OCI-LY1 (cell line): Measurements from ENCODE around the gene RAD51B.

Experiments used
- CTCF ChIP-seq: fragments of 200-600 bp; sonication (generic), shearing (Covaris generic); IDR thresholded peaks from 2 replicates; pipeline ENCODE4 v1.5.1; 2017; ENCODE audit warnings: mild to moderate bottlenecking, antibody characterized with exemption, low read length, moderate library complexity, mixed read lengths
- EZH2 ChIP-seq: fragments of 200-600 bp; sonication (generic), shearing (Covaris generic); IDR thresholded peaks from 2 replicates; pipeline ENCODE4 v1.8.0; 2017; ENCODE audit warnings: borderline replicate concordance, mixed run types, mild to moderate bottlenecking, antibody characterized with exemption, low read length, moderate library complexity, mixed read lengths

GRCh38 chr14:68730348-68730747, 910.8 kb downstream of the RAD51B start:
- TF ChIP-seq CTCF (no peak), EZH2 (no peak)
